Liver (tissue), 9 donors: Measurements from ENCODE around the gene EXOC6B. TPM values are rescaled to one million over a fixed set of nuclear protein-coding genes. Genes with fewer than 3 reads are reported as not detected.

Experiments
- DNase-seq: peaks from one replicate; pipeline ENCODE4 v3.0.0-alpha.2; 2017; ENCODE audit warnings: low spot score
- H3K27ac ChIP-seq, 2 donors: one replicate each; pipeline ENCODE4 v1.7.0; 2013; ENCODE audit warnings: inconsistent platforms in 2 of 2, low read length in 2 of 2, control low read depth in 1 of 2, low read depth in 1 of 2, mild to moderate bottlenecking in 1 of 2
- H3K27me3 ChIP-seq, 4 donors: one replicate each; pipeline versions ENCODE4 v1.6.1 to v1.7.0; 2013; ENCODE audit warnings: low read length in 3 of 4, inconsistent platforms in 1 of 4, mild to moderate bottlenecking in 1 of 4, moderate library complexity in 1 of 4; ENCODE audit not compliant: control insufficient read depth in 4 of 4, insufficient read depth in 4 of 4
- H3K36me3 ChIP-seq, 4 donors: one replicate each; pipeline versions ENCODE4 v1.6.1 to v1.7.0; 2013; ENCODE audit warnings: low read length in 3 of 4, mild to moderate bottlenecking in 3 of 4, low read depth in 1 of 4, moderate library complexity in 1 of 4; ENCODE audit not compliant: control insufficient read depth in 4 of 4, insufficient read depth in 3 of 4
- H3K4me1 ChIP-seq, 4 donors: one replicate each; pipeline versions ENCODE4 v1.6.1 to v1.7.0; 2013; ENCODE audit warnings: low read length in 3 of 4, mild to moderate bottlenecking in 3 of 4, moderate library complexity in 1 of 4; ENCODE audit not compliant: control insufficient read depth in 4 of 4, insufficient read depth in 4 of 4
- H3K4me3 ChIP-seq, 3 donors: one replicate each; pipeline versions ENCODE4 v1.6.1 to v1.7.0; 2013; ENCODE audit warnings: low read length in 3 of 3, control low read depth in 1 of 3, low read depth in 1 of 3, mild to moderate bottlenecking in 1 of 3
- H3K9ac ChIP-seq, 2 donors: one replicate each; pipeline ENCODE4 v1.7.0; 2013; ENCODE audit warnings: low read length in 2 of 2, mild to moderate bottlenecking in 2 of 2, moderate library complexity in 2 of 2, control low read depth in 1 of 2, low read depth in 1 of 2
- H3K9me3 ChIP-seq, 4 donors: one replicate each; pipeline versions ENCODE4 v1.6.1 to v1.7.0; 2013; ENCODE audit warnings: low read length in 3 of 4; ENCODE audit not compliant: control insufficient read depth in 4 of 4
- ATF3 ChIP-seq: IDR thresholded peaks from 2 replicates; pipeline ENCODE4 v1.6.1; 2016; ENCODE audit warnings: antibody characterized with exemption
- EGR1 ChIP-seq, 2 donors: IDR thresholded peaks; 2 replicates each; pipeline ENCODE4 v1.6.1; 2016 to 2018; ENCODE audit warnings: antibody characterized with exemption in 2 of 2, low read depth in 2 of 2
- FOXA1 ChIP-seq: IDR thresholded peaks from 2 replicates; pipeline ENCODE4 v1.6.1; 2016; ENCODE audit warnings: antibody characterized with exemption
- FOXA2 ChIP-seq: IDR thresholded peaks from 2 replicates; pipeline ENCODE4 v1.6.1; 2016; ENCODE audit warnings: antibody characterized with exemption
- GABPA ChIP-seq, 2 donors: IDR thresholded peaks in 1 of 2; conservative IDR thresholded peaks in 1 of 2; 2 replicates each; pipeline ENCODE4 v1.6.1; 2016; ENCODE audit warnings: antibody characterized with exemption in 2 of 2, mild to moderate bottlenecking in 1 of 2, moderate library complexity in 1 of 2
- HNF4A ChIP-seq, 2 donors: conservative IDR thresholded peaks; 2 replicates each; pipeline ENCODE4 v1.6.1; 2016; ENCODE audit warnings: antibody characterized with exemption in 2 of 2, mild to moderate bottlenecking in 2 of 2
- HNF4G ChIP-seq: IDR thresholded peaks from 2 replicates; pipeline ENCODE4 v1.6.1; 2016; ENCODE audit warnings: antibody characterized with exemption
- JUND ChIP-seq, 2 donors: IDR thresholded peaks; 2 replicates each; pipeline ENCODE4 v1.6.1; 2016; ENCODE audit warnings: antibody characterized with exemption in 2 of 2
- MAX ChIP-seq: IDR thresholded peaks from 2 replicates; pipeline ENCODE4 v1.6.1; 2016; ENCODE audit warnings: antibody characterized with exemption
- NR2F2 ChIP-seq: IDR thresholded peaks from 2 replicates; pipeline ENCODE4 v1.6.1; 2016; ENCODE audit warnings: antibody characterized with exemption
- RAD21 ChIP-seq, 2 donors: IDR thresholded peaks; 2 replicates each; pipeline ENCODE4 v1.6.1; 2016; ENCODE audit warnings: antibody characterized with exemption in 2 of 2, mild to moderate bottlenecking in 2 of 2
- RXRA ChIP-seq, 2 donors: IDR thresholded peaks; 2 replicates each; pipeline ENCODE4 v1.6.1; 2017 to 2018; ENCODE audit warnings: antibody characterized with exemption in 2 of 2, mild to moderate bottlenecking in 1 of 2
- SP1 ChIP-seq: IDR thresholded peaks from 2 replicates; pipeline ENCODE4 v1.6.1; 2018; ENCODE audit warnings: antibody characterized with exemption, mild to moderate bottlenecking
- TAF1 ChIP-seq: conservative IDR thresholded peaks from 2 replicates; pipeline ENCODE4 v1.6.1; 2016; ENCODE audit warnings: antibody characterized with exemption, mild to moderate bottlenecking
- YY1 ChIP-seq: IDR thresholded peaks from 2 replicates; pipeline ENCODE4 v1.6.1; 2016; ENCODE audit warnings: antibody characterized with exemption, mild to moderate bottlenecking
- WGBS: extraction: QIAGEN DNeasy Blood & Tissue Kit; methylation state at CpG from one replicate; pipeline ENCODE4 v1.1.7; 2013; 5-methylcytosine and 5-hydroxymethylcytosine counted together
- polyA plus RNA-seq, 2 donors: library from polyadenylated mRNA; stranded (reverse) in 1 of 2; unstranded in 1 of 2; fragments of 200-250 nt in 1 of 2; fragments of >200 nt in 1 of 2; fragmentation: Nextera tagmentation in 1 of 2; extraction: Ambion mirVana in 1 of 2; gene quantifications; one replicate each; pipeline versions ENCODE4 v1.2.1 to v1.2.3, GENCODE V29; 2013 to 2015
- total RNA-seq, 2 donors: library from RNA; depleted of rRNA; stranded (reverse); fragments of >200 nt; gene quantifications; one replicate each; pipeline ENCODE4 v1.2.3, GENCODE V29; 2014
- TF ChIP-seq, protein P1 (sequence below): fragments of 150-350 bp; IDR thresholded peaks from 2 replicates; pipeline ENCODE4 v1.5.1; 2017; ENCODE audit warnings: improper control_type of control experiment, low read depth, low read length; ENCODE audit not compliant: missing input control
- TF ChIP-seq, protein P2 (sequence below): IDR thresholded peaks from 2 replicates; pipeline ENCODE4 v1.6.1; 2016; ENCODE audit warnings: antibody characterized with exemption
- TF ChIP-seq, protein P3 (sequence below): IDR thresholded peaks from 2 replicates; pipeline ENCODE4 v1.6.1; 2016; ENCODE audit warnings: antibody characterized with exemption, mild to moderate bottlenecking
- donor health status: healthy.
- donor health status: healthy.
- donor health status: healthy.
- donor health status: healthy.
- donor health status: healthy.

Gene EXOC6B
- total and polyA plus RNA-seq, 4 donors, result 1.7 to 9.5 (median 5.5) TPM

- no peaks in the 10 kb centered on the region for H3K27me3 ChIP-seq
- no peaks in the 10 kb centered on the region for H3K4me1 ChIP-seq
- 83% methylated on average over 1 of the region's 1 CpG for WGBS
- peaks cover 0 to 2% (median 0%) of the 10 kb centered on the region in 4 donors for H3K36me3 ChIP-seq
- TF ChIP-seq FOXA2, result no peak
- TF ChIP-seq SP1, result no peak
- TF ChIP-seq HNF4G, result no peak
- TF ChIP-seq ATF3, result no peak
- TF ChIP-seq NR2F2, result no peak
- no peak for TF ChIP-seq RAD21 (IDR thresholded peaks at IDR 0.05)
- TF ChIP-seq MAX, result no peak
- TF ChIP-seq HNF4A (conservative IDR thresholded peaks at IDR 0.05), result no peak
- no peak overlapping the region for H3K9ac ChIP-seq
- no peaks in the 10 kb centered on the region for H3K9me3 ChIP-seq
- DNase-seq, result no peak
- H3K27ac ChIP-seq, result no peak overlapping the region
- no peak overlapping the region for H3K4me3 ChIP-seq
Observed at GRCh38 chr2:72412214-72412613, 413.6 kb downstream of the EXOC6B start.

DNA sequence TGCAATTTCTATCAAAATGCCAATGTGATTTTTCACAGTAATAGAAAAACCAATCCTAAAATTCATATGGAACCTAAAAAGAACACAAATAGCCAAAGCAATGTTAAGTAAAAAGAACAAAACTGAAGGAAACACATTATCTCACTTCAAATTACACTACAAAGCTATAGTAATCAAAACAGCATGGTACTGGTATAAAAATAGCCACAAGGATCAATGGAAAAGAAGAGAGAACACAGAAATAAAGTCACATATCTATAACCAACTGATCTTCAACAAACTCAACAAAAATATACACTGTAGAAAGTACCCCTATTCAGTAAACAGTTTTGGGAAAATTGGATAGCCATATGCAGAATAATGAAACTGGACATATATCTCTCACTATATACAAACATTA, 426.0 kb downstream of the EXOC6B start:
- no peak overlapping the region for H3K4me3 ChIP-seq
- no peaks in the 10 kb centered on the region for H3K36me3 ChIP-seq
- no peak overlapping the region for H3K9ac ChIP-seq
- no peaks in the 10 kb centered on the region for H3K27me3 ChIP-seq
- no peak overlapping the region for H3K27ac ChIP-seq
- TF ChIP-seq YY1 (no peak), SP1 (no peak), MAX (no peak), GABPA (IDR thresholded peaks at IDR 0.05 in 1 of 2, conservative IDR thresholded peaks at IDR 0.05 in 1 of 2) (no peak), RXRA (IDR thresholded peaks at IDR 0.05) (no peak), FOXA2 (no peak), EGR1 (IDR thresholded peaks at IDR 0.05; ENCODE audit: low read depth in 2 of 2) (no peak), NR2F2 (no peak), RAD21 (IDR thresholded peaks at IDR 0.05) (no peak), TAF1 (no peak), ATF3 (no peak), JUND (IDR thresholded peaks at IDR 0.05) (no peak), HNF4A (conservative IDR thresholded peaks at IDR 0.05) (no peak), HNF4G (no peak), FOXA1 (no peak)
- TF ChIP-seq, protein P1, sequence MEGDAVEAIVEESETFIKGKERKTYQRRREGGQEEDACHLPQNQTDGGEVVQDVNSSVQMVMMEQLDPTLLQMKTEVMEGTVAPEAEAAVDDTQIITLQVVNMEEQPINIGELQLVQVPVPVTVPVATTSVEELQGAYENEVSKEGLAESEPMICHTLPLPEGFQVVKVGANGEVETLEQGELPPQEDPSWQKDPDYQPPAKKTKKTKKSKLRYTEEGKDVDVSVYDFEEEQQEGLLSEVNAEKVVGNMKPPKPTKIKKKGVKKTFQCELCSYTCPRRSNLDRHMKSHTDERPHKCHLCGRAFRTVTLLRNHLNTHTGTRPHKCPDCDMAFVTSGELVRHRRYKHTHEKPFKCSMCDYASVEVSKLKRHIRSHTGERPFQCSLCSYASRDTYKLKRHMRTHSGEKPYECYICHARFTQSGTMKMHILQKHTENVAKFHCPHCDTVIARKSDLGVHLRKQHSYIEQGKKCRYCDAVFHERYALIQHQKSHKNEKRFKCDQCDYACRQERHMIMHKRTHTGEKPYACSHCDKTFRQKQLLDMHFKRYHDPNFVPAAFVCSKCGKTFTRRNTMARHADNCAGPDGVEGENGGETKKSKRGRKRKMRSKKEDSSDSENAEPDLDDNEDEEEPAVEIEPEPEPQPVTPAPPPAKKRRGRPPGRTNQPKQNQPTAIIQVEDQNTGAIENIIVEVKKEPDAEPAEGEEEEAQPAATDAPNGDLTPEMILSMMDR, result no peak
- TF ChIP-seq, protein P2, sequence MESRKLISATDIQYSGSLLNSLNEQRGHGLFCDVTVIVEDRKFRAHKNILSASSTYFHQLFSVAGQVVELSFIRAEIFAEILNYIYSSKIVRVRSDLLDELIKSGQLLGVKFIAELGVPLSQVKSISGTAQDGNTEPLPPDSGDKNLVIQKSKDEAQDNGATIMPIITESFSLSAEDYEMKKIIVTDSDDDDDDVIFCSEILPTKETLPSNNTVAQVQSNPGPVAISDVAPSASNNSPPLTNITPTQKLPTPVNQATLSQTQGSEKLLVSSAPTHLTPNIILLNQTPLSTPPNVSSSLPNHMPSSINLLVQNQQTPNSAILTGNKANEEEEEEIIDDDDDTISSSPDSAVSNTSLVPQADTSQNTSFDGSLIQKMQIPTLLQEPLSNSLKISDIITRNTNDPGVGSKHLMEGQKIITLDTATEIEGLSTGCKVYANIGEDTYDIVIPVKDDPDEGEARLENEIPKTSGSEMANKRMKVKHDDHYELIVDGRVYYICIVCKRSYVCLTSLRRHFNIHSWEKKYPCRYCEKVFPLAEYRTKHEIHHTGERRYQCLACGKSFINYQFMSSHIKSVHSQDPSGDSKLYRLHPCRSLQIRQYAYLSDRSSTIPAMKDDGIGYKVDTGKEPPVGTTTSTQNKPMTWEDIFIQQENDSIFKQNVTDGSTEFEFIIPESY, result no peak
- TF ChIP-seq, protein P3, sequence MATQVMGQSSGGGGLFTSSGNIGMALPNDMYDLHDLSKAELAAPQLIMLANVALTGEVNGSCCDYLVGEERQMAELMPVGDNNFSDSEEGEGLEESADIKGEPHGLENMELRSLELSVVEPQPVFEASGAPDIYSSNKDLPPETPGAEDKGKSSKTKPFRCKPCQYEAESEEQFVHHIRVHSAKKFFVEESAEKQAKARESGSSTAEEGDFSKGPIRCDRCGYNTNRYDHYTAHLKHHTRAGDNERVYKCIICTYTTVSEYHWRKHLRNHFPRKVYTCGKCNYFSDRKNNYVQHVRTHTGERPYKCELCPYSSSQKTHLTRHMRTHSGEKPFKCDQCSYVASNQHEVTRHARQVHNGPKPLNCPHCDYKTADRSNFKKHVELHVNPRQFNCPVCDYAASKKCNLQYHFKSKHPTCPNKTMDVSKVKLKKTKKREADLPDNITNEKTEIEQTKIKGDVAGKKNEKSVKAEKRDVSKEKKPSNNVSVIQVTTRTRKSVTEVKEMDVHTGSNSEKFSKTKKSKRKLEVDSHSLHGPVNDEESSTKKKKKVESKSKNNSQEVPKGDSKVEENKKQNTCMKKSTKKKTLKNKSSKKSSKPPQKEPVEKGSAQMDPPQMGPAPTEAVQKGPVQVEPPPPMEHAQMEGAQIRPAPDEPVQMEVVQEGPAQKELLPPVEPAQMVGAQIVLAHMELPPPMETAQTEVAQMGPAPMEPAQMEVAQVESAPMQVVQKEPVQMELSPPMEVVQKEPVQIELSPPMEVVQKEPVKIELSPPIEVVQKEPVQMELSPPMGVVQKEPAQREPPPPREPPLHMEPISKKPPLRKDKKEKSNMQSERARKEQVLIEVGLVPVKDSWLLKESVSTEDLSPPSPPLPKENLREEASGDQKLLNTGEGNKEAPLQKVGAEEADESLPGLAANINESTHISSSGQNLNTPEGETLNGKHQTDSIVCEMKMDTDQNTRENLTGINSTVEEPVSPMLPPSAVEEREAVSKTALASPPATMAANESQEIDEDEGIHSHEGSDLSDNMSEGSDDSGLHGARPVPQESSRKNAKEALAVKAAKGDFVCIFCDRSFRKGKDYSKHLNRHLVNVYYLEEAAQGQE, result no peak
- H3K4me1 ChIP-seq, result no peaks in the 10 kb centered on the region
- DNase-seq, result no peak
- peaks cover 0 to 1% (median 0%) of the 10 kb centered on the region in 4 donors for H3K9me3 ChIP-seq
